Sigmoid colon (tissue), 7 donors: ENCODE results near the gene TMEM184B. TPM values are rescaled to one million over a fixed set of nuclear protein-coding genes. Genes with fewer than 3 reads are reported as not detected.

Source experiments
- DNase-seq: peaks from one replicate; pipeline ENCODE4 v3.0.0-alpha.2; 2019
- H3K27ac ChIP-seq, 4 donors: fragments of 200-600 bp; sonication (generic); one replicate each; pipeline ENCODE4 v1.5.1; 2016 to 2019; ENCODE audit warnings: mild to moderate bottlenecking in 1 of 4
- H3K27me3 ChIP-seq, 3 donors: fragments of 200-600 bp; sonication (generic); one replicate each; pipeline ENCODE4 v1.5.1; 2019; ENCODE audit warnings: mild to moderate bottlenecking in 1 of 3
- H3K36me3 ChIP-seq, 4 donors: fragments of 200-600 bp; sonication (generic); one replicate each; pipeline ENCODE4 v1.5.1; 2016 to 2019
- H3K4me1 ChIP-seq, 4 donors: fragments of 200-600 bp; sonication (generic); one replicate each; pipeline ENCODE4 v1.5.1; 2017 to 2019
- H3K4me3 ChIP-seq, 4 donors: fragments of 200-600 bp; sonication (generic); one replicate each; pipeline ENCODE4 v1.5.1; 2017 to 2019; ENCODE audit warnings: mild to moderate bottlenecking in 2 of 4, moderate library complexity in 1 of 4
- H3K9me3 ChIP-seq, 4 donors: fragments of 200-600 bp in 3 of 4; sonication (generic) in 3 of 4; one replicate each; pipeline versions ENCODE4 v1.5.1 to v1.6.1; 2013 to 2019
- CTCF ChIP-seq, 4 experiments: fragments of 450-650 bp in 3 of 4; fragments of 200-600 bp in 1 of 4; IDR thresholded peaks; one replicate each; pipeline ENCODE4 v1.5.1; 2016 to 2019; ENCODE audit warnings: antibody characterized with exemption in 4 of 4, mild to moderate bottlenecking in 3 of 4, moderate library complexity in 2 of 4
- EP300 ChIP-seq, 4 donors: sonication (generic); formaldehyde crosslinking; IDR thresholded peaks; one replicate each; pipeline ENCODE4 v1.6.1; 2017; ENCODE audit warnings: antibody characterized with exemption in 4 of 4
- POLR2A ChIP-seq, 2 donors: fragments of 450-650 bp; IDR thresholded peaks; one replicate each; pipeline ENCODE4 v1.6.1; 2016; ENCODE audit warnings: antibody characterized with exemption in 2 of 2, mild to moderate bottlenecking in 2 of 2, moderate library complexity in 2 of 2
- POLR2AphosphoS5 ChIP-seq, 4 donors: sonication (generic); formaldehyde crosslinking; IDR thresholded peaks; one replicate each; pipeline ENCODE4 v1.6.1; 2017; ENCODE audit warnings: antibody characterized with exemption in 4 of 4
- WGBS, 2 donors: extraction: QIAGEN DNeasy Blood & Tissue Kit; methylation state at CpG; one replicate each; pipeline ENCODE4 v1.1.7; 2013; 5-methylcytosine and 5-hydroxymethylcytosine counted together
- intact Hi-C: fragments of 100-400 bp; cut with DNase I; formaldehyde crosslinking; loops from one replicate; pipeline ENCODE4 v1.15.1; 2023
- polyA plus RNA-seq, 3 donors: library from polyadenylated mRNA; stranded (reverse); fragments of 200-250 nt; gene quantifications; one replicate each; pipeline ENCODE4 v1.2.3, GENCODE V29; 2013
- total RNA-seq, 4 donors: library from RNA; depleted of rRNA; stranded (reverse); fragments of >200 nt; gene quantifications; one replicate each; pipeline ENCODE4 v1.1.0, GENCODE V29; 2016
- donor health status: healthy with polysubstance abuse.
- donor health status: Bipolar disorder and iron deficiency.
- donor health status: healthy.

The TMEM184B gene
- total and polyA plus RNA-seq, 7 donors: 7.2 to 96.4 (median 42.6) TPM

GRCh38 chr22:38317995-38318715 lies 45.3 kb upstream of the TMEM184B start:
- no peaks in the 10 kb centered on the region for H3K9me3 ChIP-seq
- peak overlapping the region; percentile 95 to 99 (median 98) for H3K27ac ChIP-seq
- no peaks in the 10 kb centered on the region for H3K27me3 ChIP-seq
- DNase-seq: peak; percentile 92
- WGBS, 2 donors: 6 to 30% methylated on average over 18 of the region's 18 CpGs
- H3K36me3 ChIP-seq: no peaks in the 10 kb centered on the region
- peak; percentile 12 to 88 (median 74) for TF ChIP-seq POLR2AphosphoS5 (IDR thresholded peaks at IDR 0.05)
- peak in 1 of 4 donors; percentile 26 for TF ChIP-seq EP300 (IDR thresholded peaks at IDR 0.05)
- peak in 1 of 2 donors; percentile 4 for TF ChIP-seq POLR2A (IDR thresholded peaks at IDR 0.05)
- TF ChIP-seq CTCF (IDR thresholded peaks at IDR 0.05): no peak
- peaks cover 0 to 41% (median 40%) of the 10 kb centered on the region in 4 donors for H3K4me1 ChIP-seq
- peak overlapping the region in 3 of 4 donors; percentile 53 to 86 (median 53) for H3K4me3 ChIP-seq
- intact Hi-C loops: loop anchor here (1.0 to 5.0 kb wide), 3 partner anchors 116 to 251 kb away; partner anchors contain the start of gene PLA2G6

GRCh38 chr22:38317122-38317994 lies 44.5 kb upstream of the TMEM184B start, which contains the start of gene CSNK1E:
Gene CSNK1E (minus strand): TSS chr22:38317433. CDS start chr22:38314157, 3,276 bp downstream.
- intact Hi-C loops: loop anchor here (1.0 to 5.0 kb wide), 2 partner anchors 115 to 250 kb away; no protein-coding TSS in a partner anchor
- peak in 1 of 2 donors; percentile 31 for TF ChIP-seq POLR2A (IDR thresholded peaks at IDR 0.05)
- peak; percentile 47 to 72 (median 60) for TF ChIP-seq POLR2AphosphoS5 (IDR thresholded peaks at IDR 0.05)
- no peak for TF ChIP-seq CTCF (IDR thresholded peaks at IDR 0.05)
- TF ChIP-seq EP300 (IDR thresholded peaks at IDR 0.05): no peak
- Histone ChIP-seq H3K36me3 (peaks cover 0 to 4% (median 0%) of the 10 kb centered on the region in 4 donors), H3K27me3 (no peaks in the 10 kb centered on the region), H3K4me3 (peak within 1 kb of the TSS; percentile 62 to 96 (median 84)), H3K27ac (peak within 1 kb of the TSS; percentile 96 to 99 (median 98)), H3K4me1 (peaks cover 0 to 49% (median 48%) of the 10 kb centered on the region in 4 donors), H3K9me3 (no peaks in the 10 kb centered on the region)
- peak; percentile 91 for DNase-seq
- 1 to 3% methylated on average over 98 of the region's 98 CpGs for WGBS, 2 donors

GRCh38 chr22:38316364-38317121 lies 43.7 kb upstream of the TMEM184B start:
- TF ChIP-seq POLR2AphosphoS5 (IDR thresholded peaks at IDR 0.05): peak; percentile 32 to 78 (median 68)
- peak; percentile 32 to 55 for TF ChIP-seq POLR2A (IDR thresholded peaks at IDR 0.05)
- TF ChIP-seq CTCF (IDR thresholded peaks at IDR 0.05): no peak
- no peak for TF ChIP-seq EP300 (IDR thresholded peaks at IDR 0.05)
- Histone ChIP-seq H3K4me1 (peaks cover 0 to 56% (median 55%) of the 10 kb centered on the region in 4 donors), H3K9me3 (no peaks in the 10 kb centered on the region), H3K27ac (peak overlapping the region; percentile 96 to 99 (median 98)), H3K4me3 (peak overlapping the region; percentile 62 to 96 (median 84)), H3K27me3 (no peaks in the 10 kb centered on the region), H3K36me3 (peaks cover 0 to 6% (median 0%) of the 10 kb centered on the region in 4 donors)
- WGBS, 2 donors: 0 to 1% methylated on average over 52 of the region's 52 CpGs
- intact Hi-C loops: loop anchor here (1.0 to 5.0 kb wide), 2 partner anchors 114 to 249 kb away; no protein-coding TSS in a partner anchor
- DNase-seq: peak; percentile 87

GRCh38 chr22:38315823-38316363 lies 43.1 kb upstream of the TMEM184B start:
- no peaks in the 10 kb centered on the region for H3K9me3 ChIP-seq
- H3K27ac ChIP-seq: peak overlapping the region; percentile 96 to 99 (median 98)
- no peak for DNase-seq
- H3K4me3 ChIP-seq: peak overlapping the region; percentile 62 to 96 (median 84)
- peaks cover 0 to 62% (median 62%) of the 10 kb centered on the region in 4 donors for H3K4me1 ChIP-seq
- H3K27me3 ChIP-seq: no peaks in the 10 kb centered on the region
- 4% methylated on average over 12 of the region's 12 CpGs for WGBS, 2 donors
- no peak for TF ChIP-seq EP300 (IDR thresholded peaks at IDR 0.05)
- TF ChIP-seq POLR2A (IDR thresholded peaks at IDR 0.05): no peak
- no peak for TF ChIP-seq POLR2AphosphoS5 (IDR thresholded peaks at IDR 0.05)
- no peak for TF ChIP-seq CTCF (IDR thresholded peaks at IDR 0.05)
- H3K36me3 ChIP-seq: peaks cover 0 to 6% (median 0%) of the 10 kb centered on the region in 4 donors
- intact Hi-C loops: loop anchor here (2.0 to 5.0 kb wide), 3 partner anchors 43 to 249 kb away; partner anchors contain the start of gene TMEM184B
